ENCODE results near the gene MUC4.
"Not testable (repeated sequence)": the region's sequence is repeated elsewhere in the genome, so short reads cannot be mapped to it uniquely, and the experiment has no call there.

Gene MUC4

GRCh38 chr3:195788711-195789581 lies 22.8 kb downstream of the MUC4 start:
- no peak for TF ChIP-seq CTCF (IDR thresholded peaks at IDR 0.05)
- H3K9me3 ChIP-seq: no peaks in the 10 kb centered on the region
- no peak overlapping the region for H3K27ac ChIP-seq
- peaks cover 13% of the 10 kb centered on the region for H3K27me3 ChIP-seq
- no peaks in the 10 kb centered on the region for H3K4me1 ChIP-seq (ENCODE audit: control insufficient read depth in 1 of 2, insufficient read depth in 1 of 2, low read depth in 1 of 2, low read length in 1 of 2)
- no peak overlapping the region for H3K4me3 ChIP-seq (ENCODE audit: low read depth in 1 of 2, low read length in 1 of 2)
- no peaks in the 10 kb centered on the region for H3K36me3 ChIP-seq

- not testable (repeated sequence) for H3K27ac ChIP-seq; H3K36me3 ChIP-seq; H3K4me1 ChIP-seq (ENCODE audit: control insufficient read depth in 1 of 2, insufficient read depth in 1 of 2, low read depth in 1 of 2, low read length in 1 of 2); H3K9me3 ChIP-seq; H3K27me3 ChIP-seq; H3K4me3 ChIP-seq (ENCODE audit: low read depth in 1 of 2, low read length in 1 of 2)
These were observed 25.8 kb downstream of the MUC4 start for GRCh38 chr3:195785781-195786405.

GRCh38 chr3:195784031-195784430 lies 27.7 kb downstream of the MUC4 start:
- not testable (repeated sequence) for H3K9me3 ChIP-seq; H3K27me3 ChIP-seq; H3K36me3 ChIP-seq; H3K4me3 ChIP-seq (ENCODE audit: low read depth in 1 of 2, low read length in 1 of 2); H3K27ac ChIP-seq; H3K4me1 ChIP-seq (ENCODE audit: control insufficient read depth in 1 of 2, insufficient read depth in 1 of 2, low read depth in 1 of 2, low read length in 1 of 2)

- not testable (repeated sequence) for H3K4me1 ChIP-seq (ENCODE audit: control insufficient read depth in 1 of 2, insufficient read depth in 1 of 2, low read depth in 1 of 2, low read length in 1 of 2); H3K27ac ChIP-seq; H3K36me3 ChIP-seq; H3K9me3 ChIP-seq; H3K4me3 ChIP-seq (ENCODE audit: low read depth in 1 of 2, low read length in 1 of 2); H3K27me3 ChIP-seq
These were observed 30.5 kb downstream of the MUC4 start for GRCh38 chr3:195781236-195781635.

- TF ChIP-seq CTCF (IDR thresholded peaks at IDR 0.05): no peak
- Histone ChIP-seq H3K9me3 (no peaks in the 10 kb centered on the region), H3K27me3 (no peaks in the 10 kb centered on the region), H3K4me1 (ENCODE audit: control insufficient read depth in 1 of 2, insufficient read depth in 1 of 2, low read depth in 1 of 2, low read length in 1 of 2) (no peaks in the 10 kb centered on the region), H3K27ac (no peak overlapping the region), H3K4me3 (ENCODE audit: low read depth in 1 of 2, low read length in 1 of 2) (no peak overlapping the region), H3K36me3 (no peaks in the 10 kb centered on the region)
These were observed 33.8 kb downstream of the MUC4 start for GRCh38 chr3:195777975-195778374.

- no peaks in the 10 kb centered on the region for H3K9me3 ChIP-seq
- H3K27me3 ChIP-seq: no peaks in the 10 kb centered on the region
- TF ChIP-seq CTCF (IDR thresholded peaks at IDR 0.05): no peak
- no peaks in the 10 kb centered on the region for H3K36me3 ChIP-seq
- no peak overlapping the region for H3K4me3 ChIP-seq (ENCODE audit: low read depth in 1 of 2, low read length in 1 of 2)
- H3K4me1 ChIP-seq (ENCODE audit: control insufficient read depth in 1 of 2, insufficient read depth in 1 of 2, low read depth in 1 of 2, low read length in 1 of 2): no peaks in the 10 kb centered on the region
- H3K27ac ChIP-seq: no peak overlapping the region
These were observed 36.8 kb downstream of the MUC4 start for GRCh38 chr3:195774917-195775316.

GRCh38 chr3:195773956-195774537 lies 37.7 kb downstream of the MUC4 start:
- Histone ChIP-seq H3K4me3 (ENCODE audit: low read depth in 1 of 2, low read length in 1 of 2) (no peak overlapping the region), H3K27me3 (no peaks in the 10 kb centered on the region), H3K27ac (no peak overlapping the region), H3K4me1 (ENCODE audit: control insufficient read depth in 1 of 2, insufficient read depth in 1 of 2, low read depth in 1 of 2, low read length in 1 of 2) (no peaks in the 10 kb centered on the region), H3K9me3 (no peaks in the 10 kb centered on the region), H3K36me3 (no peaks in the 10 kb centered on the region)
- TF ChIP-seq CTCF (IDR thresholded peaks at IDR 0.05): no peak
